HG03045 (cell line): ENCODE measurements around the gene ISLR.

Experiments used
- ATAC-seq: cut with Tn5 transposase; IDR thresholded peaks from one replicate; pipeline ENCODE4 v1.9.1; 2021; ENCODE audit warnings: mild to moderate bottlenecking, moderate library complexity; ENCODE audit not compliant: unreplicated experiment

ISLR gene

GRCh38 chr15:74192751-74193150, 19.2 kb downstream of the ISLR start:
- no peak for ATAC-seq

GRCh38 chr15:74193299-74193718, 19.8 kb downstream of the ISLR start:
- no peak for ATAC-seq

GRCh38 chr15:74193905-74194304, 20.4 kb downstream of the ISLR start:
- ATAC-seq: no peak

GRCh38 chr15:74194572-74195559, 21.4 kb downstream of the ISLR start:
- ATAC-seq: no peak

GRCh38 chr15:74196175-74196574, 22.7 kb downstream of the ISLR start:
- no peak for ATAC-seq

GRCh38 chr15:74197176-74197965, 23.9 kb downstream of the ISLR start:
- ATAC-seq: no peak

- ATAC-seq: no peak
These were observed 25.8 kb downstream of the ISLR start for GRCh38 chr15:74199297-74199652.

- no peak for ATAC-seq
These were observed 26.9 kb downstream of the ISLR start for GRCh38 chr15:74200412-74200815.

GRCh38 chr15:74200871-74201419, 27.4 kb downstream of the ISLR start:
- ATAC-seq: no peak

GRCh38 chr15:74201710-74202420, 28.4 kb downstream of the ISLR start:
- ATAC-seq: no peak

GRCh38 chr15:74202452-74203401, 29.2 kb downstream of the ISLR start, which contains the start of gene STRA6:
TSS of gene STRA6 (minus strand) at chr15:74202787. CDS start at chr15:74202267, 520 bp downstream.
- no peak for ATAC-seq

GRCh38 chr15:74203914-74204431, 30.5 kb downstream of the ISLR start:
- ATAC-seq: no peak

GRCh38 chr15:74205582-74205947, 32.1 kb downstream of the ISLR start:
- no peak for ATAC-seq

GRCh38 chr15:74206801-74207281, 33.3 kb downstream of the ISLR start:
- no peak for ATAC-seq

- ATAC-seq: no peak
These were observed 34.3 kb downstream of the ISLR start for GRCh38 chr15:74207652-74208440.

GRCh38 chr15:74208496-74208895, 35.0 kb downstream of the ISLR start:
- ATAC-seq: no peak

- no peak for ATAC-seq
These were observed 35.5 kb downstream of the ISLR start for GRCh38 chr15:74208901-74209559.

GRCh38 chr15:74209560-74209958, 36.0 kb downstream of the ISLR start:
- ATAC-seq: no peak
